GM18498 (cell line): ENCODE results near the gene ORC2.

Source experiments
- ATAC-seq: cut with Tn5 transposase; IDR thresholded peaks from one replicate; pipeline ENCODE4 v1.9.1; 2021; ENCODE audit warnings: mild to moderate bottlenecking, moderate library complexity; ENCODE audit not compliant: unreplicated experiment

ORC2 gene

GRCh38 chr2:200862532-200863000 lies 100.9 kb downstream of the ORC2 start:
- no peak for ATAC-seq

GRCh38 chr2:200861617-200862155 lies 101.8 kb downstream of the ORC2 start:
- no peak for ATAC-seq

GRCh38 chr2:200860092-200860795 lies 103.2 kb downstream of the ORC2 start:
- no peak for ATAC-seq
